Measurements from ENCODE around the gene TARP.

Gene TARP

GRCh38 chr7:38273286-38273995 lies at the start of gene TARP:
TSS of gene TARP (minus strand) at chr7:38273636.
- DNase-seq: no peak

DNA sequence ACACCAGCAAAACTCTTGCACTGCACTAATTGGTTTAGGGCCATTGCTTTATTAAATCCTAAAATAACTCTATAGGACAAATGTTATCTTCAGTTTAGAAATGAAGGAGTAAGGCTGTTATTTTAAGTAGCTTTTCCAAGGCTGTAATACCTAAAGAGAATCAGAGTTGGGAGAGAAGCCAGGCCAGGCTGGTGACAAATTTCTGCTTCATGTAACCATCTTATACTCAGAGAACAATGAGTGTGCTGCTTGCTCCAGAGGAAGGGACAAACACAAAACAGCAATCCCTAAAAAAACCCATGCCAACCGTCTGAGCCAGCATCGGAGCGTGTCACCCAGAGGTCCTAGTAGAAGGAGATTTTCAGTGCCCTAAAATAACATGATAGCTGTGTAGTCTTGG lies 49.7 kb upstream of the TARP start:
- no peak for DNase-seq

DNA sequence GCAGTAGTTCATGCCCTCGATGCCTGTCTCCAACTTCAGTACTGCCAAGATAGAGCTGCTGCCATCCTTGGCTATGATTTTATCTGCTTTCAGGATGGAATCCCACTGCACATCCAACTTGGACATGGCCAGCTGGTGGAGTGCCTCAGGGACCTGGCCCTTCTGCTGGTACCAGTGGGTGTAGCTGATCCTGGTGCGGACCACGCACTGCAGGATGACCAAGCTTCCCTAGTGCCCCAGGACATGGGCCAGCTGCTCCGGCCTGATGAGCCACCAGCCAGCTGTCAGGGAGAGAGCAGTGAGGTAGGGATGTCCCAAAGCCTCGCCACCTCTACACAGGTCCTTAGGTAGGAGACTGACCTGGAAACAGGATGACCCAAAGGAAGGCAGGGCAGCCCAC lies 49.0 kb upstream of the TARP start:
- no peak for DNase-seq

DNA sequence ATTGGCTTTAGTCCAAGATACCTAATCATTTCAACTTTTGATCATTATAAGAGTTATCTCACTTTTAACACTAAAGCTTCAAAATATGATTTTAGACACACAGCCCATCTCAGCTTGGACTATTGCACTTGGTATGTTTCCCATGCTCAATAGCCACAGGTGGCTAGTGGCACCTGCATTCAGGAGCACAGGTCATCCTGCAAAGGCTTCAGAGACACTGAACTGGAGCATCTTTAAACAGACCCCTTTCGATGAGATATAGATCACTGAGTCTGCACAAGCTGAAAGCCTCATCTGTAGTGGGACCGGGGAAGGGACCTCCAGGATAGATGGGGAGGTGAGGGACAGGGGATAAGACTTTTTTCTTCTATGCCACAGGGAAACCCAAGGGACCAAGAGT lies 48.5 kb upstream of the TARP start:
- DNase-seq: no peak

DNA sequence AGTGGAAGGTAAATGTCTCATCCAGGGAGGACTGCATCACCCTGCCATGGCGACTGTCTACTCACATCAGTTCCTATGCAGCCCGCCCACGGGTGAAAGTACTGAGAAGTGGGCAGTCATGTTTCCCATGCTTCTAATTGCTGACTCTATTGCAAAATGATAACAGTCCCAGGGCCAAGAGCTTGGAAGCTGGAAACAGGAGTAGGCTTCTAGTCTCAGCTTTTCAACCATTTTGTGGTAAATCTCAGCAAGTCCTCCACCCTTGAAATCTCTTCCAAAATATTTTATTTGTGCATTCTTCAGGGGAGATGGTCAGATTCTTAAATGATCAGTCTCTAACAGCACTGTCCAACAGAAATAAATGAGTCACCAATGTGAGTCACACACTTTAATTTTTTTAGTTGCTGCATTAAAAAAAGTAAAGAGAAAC lies 48.1 kb upstream of the TARP start:
- no peak for DNase-seq

- no peak for DNase-seq
These were observed 47.6 kb upstream of the TARP start for GRCh38 chr7:38321050-38321449.

DNA sequence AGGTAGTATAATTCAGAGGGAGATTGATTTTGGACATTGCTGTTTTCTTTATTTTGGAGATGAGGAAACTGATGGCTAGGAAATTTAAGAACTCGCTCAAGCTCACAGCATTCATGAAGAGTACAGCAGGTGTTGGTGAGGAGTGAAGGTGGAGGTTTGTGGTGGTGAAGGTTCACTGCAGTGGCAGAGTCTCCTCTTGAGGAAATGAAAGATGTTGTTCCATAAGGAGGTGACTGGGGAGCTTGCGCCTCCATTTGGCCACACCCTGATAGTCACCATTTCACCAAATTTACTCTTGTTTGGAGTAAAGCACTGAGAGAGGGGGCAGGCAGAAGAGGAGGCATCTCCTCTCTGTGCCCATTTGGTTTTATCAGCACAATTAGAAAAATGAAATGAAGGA lies 46.4 kb upstream of the TARP start:
- no peak for DNase-seq

DNA sequence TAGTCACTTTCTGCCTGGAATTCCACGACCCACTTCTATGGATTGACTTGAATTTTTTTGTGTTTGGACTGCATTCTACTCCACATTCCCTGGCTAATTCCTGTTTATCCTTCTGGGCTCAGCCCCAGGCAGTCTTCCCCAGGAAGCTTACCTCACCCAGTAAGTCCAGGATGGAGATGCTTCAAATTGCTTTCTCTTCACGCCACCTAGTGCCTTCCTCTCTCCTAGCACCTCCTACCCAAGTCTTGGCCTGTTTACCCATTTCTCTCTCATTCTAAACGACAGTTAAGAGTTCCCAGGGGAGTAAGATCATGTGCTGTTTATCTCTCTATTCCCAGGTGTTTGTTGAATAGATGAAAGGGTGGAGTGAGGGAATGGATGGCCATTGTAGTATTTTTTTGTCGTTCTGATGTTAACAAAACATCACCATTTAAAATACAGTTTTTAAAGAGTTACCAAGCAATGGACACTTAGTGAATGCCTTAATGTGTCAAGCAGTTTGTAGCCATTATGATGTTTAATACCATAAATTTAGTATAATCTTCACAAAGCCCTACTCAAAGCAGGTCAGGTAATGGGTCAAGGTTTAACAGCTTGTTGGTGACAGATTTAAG lies 45.5 kb upstream of the TARP start:
- DNase-seq: peak; percentile 30

DNA sequence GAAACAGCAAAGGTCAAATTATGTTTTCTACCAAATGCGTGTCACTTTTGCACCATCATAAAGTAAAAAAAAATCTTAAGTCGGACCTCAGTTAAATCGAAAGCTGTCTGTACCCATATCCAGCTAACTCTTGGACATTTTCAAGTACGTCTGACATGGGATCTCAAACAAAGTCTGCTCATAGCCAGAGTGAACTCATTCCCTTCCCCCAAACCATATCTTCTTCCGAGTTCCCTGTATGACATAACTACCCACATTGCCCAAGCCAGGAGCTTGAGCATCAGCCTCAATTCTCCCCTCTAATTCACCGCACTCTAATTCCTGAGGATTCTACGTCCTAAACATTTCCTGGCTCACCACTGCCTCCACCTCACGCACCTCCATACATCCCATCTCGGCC lies 44.8 kb upstream of the TARP start:
- no peak for DNase-seq

DNA sequence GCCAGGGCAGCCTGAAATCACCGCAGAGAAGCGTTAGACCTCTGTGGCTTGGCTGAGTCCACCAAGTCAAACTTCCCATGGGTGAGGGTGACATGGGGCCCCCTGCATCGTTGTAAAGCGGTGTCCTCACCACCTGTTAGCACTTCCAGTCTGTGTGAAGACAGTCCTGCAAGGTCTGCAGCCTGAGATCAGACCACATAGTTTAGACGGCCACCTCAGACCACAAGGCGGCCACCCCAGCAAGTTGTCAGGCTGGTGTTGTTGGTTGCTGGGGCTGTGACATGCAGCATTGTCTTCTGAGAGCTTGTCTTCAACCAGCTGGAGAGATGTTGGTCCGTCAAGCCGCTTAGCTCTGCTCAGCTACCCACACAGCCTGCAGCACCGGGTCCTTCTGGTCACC lies 44.1 kb upstream of the TARP start:
- DNase-seq: no peak

DNA sequence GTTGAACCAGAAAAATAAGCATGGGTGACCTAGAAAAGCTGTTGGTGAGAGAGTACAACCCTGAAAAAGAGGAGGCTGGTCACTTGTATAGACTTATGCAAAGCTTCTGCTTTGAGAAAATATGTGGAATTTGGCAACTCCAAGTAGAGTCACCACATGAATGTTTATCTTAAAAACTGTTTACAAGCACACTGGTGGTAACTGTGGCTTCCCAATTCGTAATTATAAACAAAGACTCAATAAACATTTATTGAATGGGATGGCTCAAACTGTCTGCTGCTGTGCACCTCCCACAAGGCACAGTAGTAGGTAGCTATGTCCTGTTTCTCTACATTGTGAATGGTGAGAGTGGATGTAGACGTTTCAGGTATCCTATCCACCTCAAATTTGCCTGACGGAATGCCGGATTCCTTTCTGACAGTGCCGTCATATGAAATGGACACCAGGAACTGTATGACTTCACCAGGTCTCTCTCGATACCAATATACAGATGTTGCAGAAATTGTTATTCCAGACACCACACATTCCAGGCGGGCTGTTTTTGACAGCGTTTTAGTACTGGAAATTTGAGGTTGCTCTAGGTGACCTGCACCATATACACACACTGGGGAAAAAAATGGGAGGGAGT lies 43.4 kb upstream of the TARP start:
- DNase-seq: no peak

DNA sequence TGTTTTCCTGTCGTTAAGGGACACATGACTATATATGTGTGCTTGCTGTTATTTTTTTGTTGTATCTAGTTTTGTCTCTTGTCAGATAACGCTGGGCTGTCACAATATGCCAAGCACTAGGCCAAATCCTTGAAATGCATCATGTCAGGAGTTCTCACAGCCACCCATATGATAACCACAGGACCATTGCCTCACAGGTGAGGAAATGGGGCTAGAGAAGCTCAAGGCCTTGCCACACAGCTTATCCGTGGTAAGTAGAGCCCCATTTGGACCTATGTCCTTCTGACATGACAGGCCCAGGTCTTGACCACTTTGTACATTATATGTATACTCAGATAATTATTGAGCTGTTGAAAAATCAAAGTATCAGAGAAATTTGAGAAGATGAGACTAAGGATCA lies 42.0 kb upstream of the TARP start:
- no peak for DNase-seq

DNA sequence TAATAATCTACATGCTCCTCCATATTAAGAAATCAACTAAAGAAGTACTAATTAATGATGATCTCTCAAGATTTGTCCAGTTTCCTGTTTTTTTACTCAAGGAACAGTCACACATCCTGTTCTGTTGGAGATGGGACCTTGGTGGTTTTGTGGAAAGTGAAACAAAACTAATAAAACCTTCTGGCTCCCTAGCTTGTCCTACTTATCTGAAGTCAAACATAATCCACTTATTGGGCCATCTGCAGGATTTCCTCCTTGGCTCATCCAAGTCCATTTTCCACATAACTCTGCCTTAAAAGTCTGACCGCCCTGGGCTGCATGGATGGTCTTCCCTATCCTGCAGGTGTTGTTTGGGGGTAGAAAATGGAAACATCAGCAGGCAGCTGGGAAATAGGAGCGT lies 39.4 kb upstream of the TARP start:
- DNase-seq: no peak

GRCh38 chr7:38311329-38311937 lies 38.0 kb upstream of the TARP start:
- DNase-seq: no peak

DNA sequence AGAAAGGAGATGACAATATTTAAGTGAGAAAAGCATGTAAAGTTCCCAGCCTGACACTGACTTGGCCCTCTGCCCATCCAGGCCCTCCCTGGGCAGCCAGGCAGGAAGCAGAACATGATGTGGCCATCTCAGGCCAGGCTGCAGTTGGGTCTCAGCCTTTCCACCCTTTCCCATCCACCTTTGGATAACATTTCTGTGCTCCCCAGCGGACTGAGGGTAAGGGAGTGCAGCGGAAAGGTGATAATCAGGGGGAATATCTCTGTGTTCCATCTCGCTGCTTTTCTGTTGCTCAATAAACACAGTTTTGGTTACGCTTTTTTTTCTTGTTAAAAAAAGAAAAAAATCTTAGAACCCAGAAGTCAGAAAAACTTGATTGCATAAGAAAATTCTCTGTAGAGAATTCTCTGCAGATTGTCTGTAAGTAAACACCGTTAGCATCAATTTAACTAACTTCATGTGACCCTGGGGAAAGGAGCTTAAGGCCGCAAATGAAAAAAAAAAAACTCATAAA lies 37.2 kb upstream of the TARP start:
- DNase-seq: no peak

DNA sequence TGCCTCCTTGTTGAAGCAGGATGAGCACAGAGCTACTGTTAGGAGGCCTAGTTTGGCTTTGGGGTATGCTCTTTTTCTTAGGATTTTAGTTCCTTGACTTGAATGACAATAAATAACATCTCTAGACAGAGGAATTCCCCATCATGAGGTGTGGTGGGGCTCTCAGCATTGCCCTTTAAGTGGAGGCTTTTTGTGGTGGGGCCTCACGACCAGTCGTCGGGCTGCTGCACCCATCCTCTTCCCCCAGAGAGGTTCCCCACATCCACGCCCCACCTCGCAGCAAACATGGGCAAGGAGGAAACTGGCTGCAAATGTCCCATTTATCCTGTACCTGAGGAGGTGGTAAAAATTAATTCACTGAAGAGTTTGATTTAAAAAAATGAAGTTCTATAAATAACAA lies 36.1 kb upstream of the TARP start:
- DNase-seq: no peak

- no peak for DNase-seq
These were observed 34.7 kb upstream of the TARP start for GRCh38 chr7:38308140-38308539.

DNA sequence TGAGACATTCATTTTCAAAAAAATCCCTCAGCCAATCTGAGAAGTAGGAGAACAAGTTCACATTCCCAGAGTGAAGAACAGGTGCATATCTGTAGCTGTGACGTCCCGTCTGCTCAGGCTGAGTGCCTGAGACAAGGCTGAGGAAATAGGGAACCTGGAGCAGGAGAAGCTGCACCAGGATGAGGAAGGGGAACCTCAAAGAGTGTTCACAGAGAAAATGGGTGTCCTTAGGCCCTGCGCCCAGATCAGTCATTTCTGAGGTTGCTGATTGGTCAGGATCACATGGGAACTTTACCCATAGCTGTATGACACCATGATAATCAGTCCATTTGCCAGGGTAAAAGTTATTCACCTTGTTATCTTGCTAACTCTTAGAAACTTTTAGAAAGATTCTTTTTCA lies 34.2 kb upstream of the TARP start:
- DNase-seq: no peak

DNA sequence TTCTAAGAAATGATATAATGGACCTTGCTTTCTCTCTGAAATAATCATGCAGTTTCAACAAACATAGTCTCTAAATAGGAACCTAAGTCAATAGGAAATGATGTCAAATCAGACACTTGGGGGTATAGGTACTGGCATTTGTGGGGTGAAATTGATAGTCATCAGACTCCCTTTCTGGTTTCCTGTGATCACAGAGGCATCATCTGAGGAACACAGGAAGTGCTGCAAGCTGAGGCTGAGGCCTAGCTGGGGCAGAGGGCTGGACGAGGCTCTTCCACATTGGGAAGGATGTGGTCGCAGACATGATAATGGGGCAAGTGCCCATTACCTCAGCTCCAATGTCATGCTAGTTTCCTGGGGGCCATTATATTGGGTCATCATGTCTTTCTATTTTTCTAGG lies 33.5 kb upstream of the TARP start:
- no peak for DNase-seq

DNA sequence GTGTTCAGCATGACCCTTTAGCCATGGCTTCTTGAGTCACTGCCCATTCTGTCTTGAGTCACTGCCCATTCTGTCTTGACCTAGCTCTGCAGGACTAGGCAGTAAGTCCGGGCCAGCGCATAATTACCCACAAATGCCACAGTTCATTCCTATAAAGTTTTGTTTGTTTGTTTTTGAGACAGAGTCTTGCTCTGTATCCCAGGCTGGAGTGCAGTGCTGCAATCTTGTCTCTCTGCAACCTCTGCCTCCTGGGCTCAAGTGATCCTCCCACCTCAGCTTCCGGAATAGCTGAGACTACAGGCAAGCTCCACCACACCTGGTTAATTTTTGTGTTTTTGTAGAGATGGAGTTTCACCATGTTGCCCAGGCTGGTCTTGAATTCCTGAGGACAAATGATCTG lies 32.7 kb upstream of the TARP start:
- DNase-seq: no peak

- no peak for DNase-seq
These were observed 30.4 kb upstream of the TARP start for GRCh38 chr7:38303866-38304265.

- no peak for DNase-seq
These were observed 26.7 kb upstream of the TARP start for GRCh38 chr7:38300175-38300574.

DNA sequence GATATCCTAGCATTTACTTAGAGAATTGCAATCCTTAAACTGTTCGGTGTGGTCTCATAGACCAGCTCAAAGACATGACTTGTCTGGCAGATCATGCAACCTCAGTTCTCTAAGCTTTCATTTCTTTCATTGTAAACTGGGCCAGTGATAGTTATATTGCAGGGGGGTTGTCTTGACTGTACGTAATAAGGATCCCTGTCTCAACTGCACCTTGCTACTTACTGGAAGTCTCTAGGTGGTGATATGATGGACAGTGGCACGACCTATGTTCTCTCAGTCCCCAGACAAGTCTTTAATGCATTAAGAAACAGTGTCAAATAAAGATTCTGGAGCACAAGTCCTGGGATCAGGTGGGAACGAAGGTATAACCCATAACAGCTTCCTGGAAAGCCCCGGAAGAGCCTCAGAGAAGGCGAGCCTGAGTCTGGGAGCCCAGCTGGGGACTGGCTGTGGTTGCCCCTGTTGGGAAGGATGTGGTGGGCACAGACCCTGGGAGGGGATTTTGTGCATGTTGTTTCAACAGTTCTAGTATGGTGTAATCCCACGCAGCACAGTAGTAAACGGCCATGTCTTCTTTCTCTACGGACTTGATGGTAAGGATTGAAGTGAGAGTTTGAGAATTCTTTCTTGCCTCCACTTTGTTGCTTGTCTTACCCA lies 26.0 kb upstream of the TARP start:
- no peak for DNase-seq
